GM20431 (cell line): ENCODE data around the gene DPYD.

Experiments used
- in situ Hi-C: fragments of 300-500 bp; cut with MseI, MboI; formaldehyde crosslinking; loops from one replicate; pipeline ENCODE4 v1.15.0; 2020; ENCODE audit warnings: low sequenced_read_pairs; ENCODE audit not compliant: unreplicated experiment

Gene DPYD

GRCh38 chr1:97046765-97047420 is 873.9 kb downstream of the DPYD start:
- in situ Hi-C loops = no loop called here

GRCh38 chr1:97044159-97044760 is 876.6 kb downstream of the DPYD start:
- in situ Hi-C loops = no loop called here

- in situ Hi-C loops = no loop called here
Measured at GRCh38 chr1:97042551-97042950, 878.3 kb downstream of the DPYD start.

GRCh38 chr1:97041026-97041425 is 879.8 kb downstream of the DPYD start:
- in situ Hi-C loops = no loop called here

- in situ Hi-C loops = no loop called here
Measured at GRCh38 chr1:97038410-97038809, 882.4 kb downstream of the DPYD start.

GRCh38 chr1:97034651-97035050 is 886.2 kb downstream of the DPYD start:
- in situ Hi-C loops = no loop called here

- in situ Hi-C loops = no loop called here
Measured at GRCh38 chr1:97033949-97034348, 886.9 kb downstream of the DPYD start.
